HCT116 (cell line): ENCODE results near the gene STIM1.

Experiments
- CEBPB ChIP-seq: IDR thresholded peaks from 2 replicates; pipeline ENCODE4 v1.6.1; 2012; ENCODE audit warnings: low read depth
- CTCF ChIP-seq, 3 experiments: fragments of 200-600 bp in 1 of 3; sonication (generic) in 1 of 3; IDR thresholded peaks in 2 of 3; conservative IDR thresholded peaks in 1 of 3; 2 replicates each; pipeline ENCODE4 v1.5.1; 2012 to 2017; ENCODE audit warnings: low read depth in 2 of 3, low read length in 2 of 3, antibody characterized with exemption in 1 of 3, borderline replicate concordance in 1 of 3, control low read depth in 1 of 3, mild to moderate bottlenecking in 1 of 3, mixed read lengths in 1 of 3, mixed run types in 1 of 3, moderate library complexity in 1 of 3; ENCODE audit not compliant: insufficient read depth in 1 of 3
- EGR1 ChIP-seq: IDR thresholded peaks from 2 replicates; pipeline ENCODE4 v1.6.1; 2012; ENCODE audit warnings: low read depth
- EZH2 ChIP-seq: fragments of 200-600 bp; sonication (generic); IDR thresholded peaks from 2 replicates; pipeline ENCODE4 v1.6.1; 2017; ENCODE audit warnings: antibody characterized with exemption, mixed run types
- JUND ChIP-seq: IDR thresholded peaks from 2 replicates; pipeline ENCODE4 v1.6.1; 2012
- POLR2A ChIP-seq: IDR thresholded peaks from 2 replicates; pipeline ENCODE4 v1.7.0; 2011; ENCODE audit warnings: borderline replicate concordance; ENCODE audit not compliant: insufficient read depth, insufficient read length; ENCODE audit errors: extremely low read depth
- POLR2AphosphoS5 ChIP-seq: IDR thresholded peaks from 2 replicates; pipeline ENCODE4 v1.6.1; 2011; ENCODE audit warnings: mild to moderate bottlenecking, low read depth, low read length, moderate library complexity
- RAD21 ChIP-seq: IDR thresholded peaks from 2 replicates; pipeline ENCODE4 v1.6.1; 2012; ENCODE audit warnings: low read depth, mild to moderate bottlenecking
- SP1 ChIP-seq: IDR thresholded peaks from 2 replicates; pipeline ENCODE4 v1.6.1; 2012; ENCODE audit warnings: low read depth
- SRF ChIP-seq: IDR thresholded peaks from 2 replicates; pipeline ENCODE4 v1.6.1; 2012; ENCODE audit warnings: low read depth
- TCF7L2 ChIP-seq: IDR thresholded peaks from 2 replicates; pipeline ENCODE4 v1.7.0; 2011; ENCODE audit warnings: borderline replicate concordance, inconsistent platforms; ENCODE audit not compliant: insufficient read depth, insufficient read length; ENCODE audit errors: extremely low read depth
- ZFX ChIP-seq: fragments of 450-650 bp; IDR thresholded peaks from 2 replicates; pipeline ENCODE4 v1.6.1; 2017
- TF ChIP-seq, protein P1 (sequence below): IDR thresholded peaks from 2 replicates; pipeline ENCODE4 v1.6.1; 2012; ENCODE audit warnings: low read depth
- TF ChIP-seq, protein P2 (sequence below): IDR thresholded peaks from 2 replicates; pipeline ENCODE4 v1.6.1; 2012

- no peak for TF ChIP-seq POLR2A
- no peak for TF ChIP-seq CTCF (IDR thresholded peaks at IDR 0.05 in 2 of 3, conservative IDR thresholded peaks at IDR 0.05 in 1 of 3; ENCODE audit: borderline replicate concordance in 1 of 3, insufficient read depth in 1 of 3, low read depth in 2 of 3, low read length in 2 of 3)
- no peak for TF ChIP-seq SP1
- TF ChIP-seq, protein P1, sequence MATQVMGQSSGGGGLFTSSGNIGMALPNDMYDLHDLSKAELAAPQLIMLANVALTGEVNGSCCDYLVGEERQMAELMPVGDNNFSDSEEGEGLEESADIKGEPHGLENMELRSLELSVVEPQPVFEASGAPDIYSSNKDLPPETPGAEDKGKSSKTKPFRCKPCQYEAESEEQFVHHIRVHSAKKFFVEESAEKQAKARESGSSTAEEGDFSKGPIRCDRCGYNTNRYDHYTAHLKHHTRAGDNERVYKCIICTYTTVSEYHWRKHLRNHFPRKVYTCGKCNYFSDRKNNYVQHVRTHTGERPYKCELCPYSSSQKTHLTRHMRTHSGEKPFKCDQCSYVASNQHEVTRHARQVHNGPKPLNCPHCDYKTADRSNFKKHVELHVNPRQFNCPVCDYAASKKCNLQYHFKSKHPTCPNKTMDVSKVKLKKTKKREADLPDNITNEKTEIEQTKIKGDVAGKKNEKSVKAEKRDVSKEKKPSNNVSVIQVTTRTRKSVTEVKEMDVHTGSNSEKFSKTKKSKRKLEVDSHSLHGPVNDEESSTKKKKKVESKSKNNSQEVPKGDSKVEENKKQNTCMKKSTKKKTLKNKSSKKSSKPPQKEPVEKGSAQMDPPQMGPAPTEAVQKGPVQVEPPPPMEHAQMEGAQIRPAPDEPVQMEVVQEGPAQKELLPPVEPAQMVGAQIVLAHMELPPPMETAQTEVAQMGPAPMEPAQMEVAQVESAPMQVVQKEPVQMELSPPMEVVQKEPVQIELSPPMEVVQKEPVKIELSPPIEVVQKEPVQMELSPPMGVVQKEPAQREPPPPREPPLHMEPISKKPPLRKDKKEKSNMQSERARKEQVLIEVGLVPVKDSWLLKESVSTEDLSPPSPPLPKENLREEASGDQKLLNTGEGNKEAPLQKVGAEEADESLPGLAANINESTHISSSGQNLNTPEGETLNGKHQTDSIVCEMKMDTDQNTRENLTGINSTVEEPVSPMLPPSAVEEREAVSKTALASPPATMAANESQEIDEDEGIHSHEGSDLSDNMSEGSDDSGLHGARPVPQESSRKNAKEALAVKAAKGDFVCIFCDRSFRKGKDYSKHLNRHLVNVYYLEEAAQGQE = no peak
- no peak for TF ChIP-seq ZFX
- TF ChIP-seq EZH2 = no peak
- TF ChIP-seq EGR1 = no peak
- no peak for TF ChIP-seq JUND
- no peak for TF ChIP-seq TCF7L2
- TF ChIP-seq POLR2AphosphoS5 = no peak
- TF ChIP-seq RAD21 = no peak
- TF ChIP-seq CEBPB = no peak
- TF ChIP-seq, protein P2, sequence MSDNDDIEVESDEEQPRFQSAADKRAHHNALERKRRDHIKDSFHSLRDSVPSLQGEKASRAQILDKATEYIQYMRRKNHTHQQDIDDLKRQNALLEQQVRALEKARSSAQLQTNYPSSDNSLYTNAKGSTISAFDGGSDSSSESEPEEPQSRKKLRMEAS = no peak
- no peak for TF ChIP-seq SRF
Observed at GRCh38 chr11:4084406-4085125, 229.1 kb downstream of the STIM1 start.
